GM21619 (cell line): ENCODE data around the gene NAV2.

Experiments
- ATAC-seq: cut with Tn5 transposase; IDR thresholded peaks from one replicate; pipeline ENCODE4 v1.9.1; 2021; ENCODE audit not compliant: unreplicated experiment

The NAV2 gene

DNA sequence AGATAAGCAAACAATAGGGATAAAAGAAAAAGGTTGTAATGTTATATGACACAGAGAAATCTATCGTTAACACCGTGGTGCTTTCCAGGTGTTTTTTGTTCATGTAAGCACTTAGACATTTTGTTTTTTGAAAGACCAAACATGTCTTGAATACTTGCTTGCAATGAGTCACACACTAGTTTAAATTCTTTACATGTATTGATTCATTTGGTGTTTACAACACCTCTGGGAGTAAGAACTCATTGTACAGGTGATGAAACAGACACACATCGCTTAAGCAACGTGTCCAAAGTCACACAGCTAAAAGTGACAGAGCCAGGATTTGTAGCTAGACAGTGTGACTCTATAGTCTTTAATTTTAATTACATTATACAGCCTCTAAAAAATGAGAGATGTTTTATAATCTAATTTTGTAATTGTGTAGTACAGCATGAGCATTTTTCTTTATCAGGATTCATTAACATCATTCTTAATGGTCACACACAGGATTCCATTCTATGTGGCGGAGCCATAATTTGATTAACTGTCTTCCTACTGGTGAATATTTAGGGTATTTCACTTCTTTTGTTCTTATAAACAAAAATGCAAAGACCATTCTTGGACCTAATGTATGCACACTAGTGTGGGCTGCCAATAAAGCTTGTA is 298.8 kb downstream of the NAV2 start:
- no peak for ATAC-seq

DNA sequence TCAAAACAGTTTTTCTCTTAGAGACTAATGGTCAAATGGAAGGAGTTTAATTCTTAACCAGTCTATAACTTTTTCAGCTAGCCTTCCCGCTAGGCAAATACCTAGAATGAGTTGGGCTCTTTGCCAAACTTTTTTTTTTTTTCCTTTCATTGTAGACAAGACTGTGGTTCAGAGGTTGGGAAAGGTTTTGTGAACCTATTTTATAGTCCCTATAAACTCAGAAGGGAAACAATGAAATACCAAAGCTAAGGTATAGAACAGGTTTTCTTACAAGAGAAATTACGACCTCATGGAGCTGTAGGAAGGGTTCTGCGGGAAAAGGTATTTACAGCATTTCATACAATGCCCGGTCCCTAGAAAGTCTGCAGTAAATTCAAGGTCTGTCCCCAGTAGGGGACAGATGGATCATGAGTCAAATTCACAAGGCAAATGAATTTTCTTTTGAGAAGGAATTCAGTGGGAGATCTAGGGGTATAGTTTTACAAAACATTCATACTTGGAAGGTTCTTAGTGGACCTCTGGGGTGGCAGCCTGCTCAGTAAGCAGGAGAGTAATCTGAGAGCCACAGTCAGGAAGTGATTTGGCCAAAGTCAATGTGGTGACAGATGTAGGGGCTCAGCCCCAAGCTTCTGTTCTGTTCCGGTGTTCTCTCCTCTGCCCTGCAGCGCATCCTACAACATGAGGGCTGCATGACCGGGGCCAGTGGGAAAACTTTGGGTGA is 300.9 kb downstream of the NAV2 start:
- ATAC-seq, result no peak

DNA sequence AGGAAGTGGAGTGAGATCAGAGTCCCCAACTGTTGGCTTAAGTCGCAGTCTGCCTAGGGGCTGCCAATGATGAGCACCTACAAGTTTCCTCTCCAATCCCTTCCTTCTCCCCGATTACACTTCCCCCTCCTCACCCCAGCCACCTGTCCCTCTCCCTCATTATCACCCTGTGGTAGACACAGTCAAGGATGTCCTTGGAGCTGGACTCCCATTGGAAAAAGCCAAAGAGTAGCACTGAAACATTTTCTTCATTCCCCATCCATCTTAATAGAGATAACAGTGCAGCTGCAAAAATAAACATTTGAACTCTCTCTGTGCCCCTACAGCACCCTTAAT is 301.4 kb downstream of the NAV2 start:
- ATAC-seq, result no peak

DNA sequence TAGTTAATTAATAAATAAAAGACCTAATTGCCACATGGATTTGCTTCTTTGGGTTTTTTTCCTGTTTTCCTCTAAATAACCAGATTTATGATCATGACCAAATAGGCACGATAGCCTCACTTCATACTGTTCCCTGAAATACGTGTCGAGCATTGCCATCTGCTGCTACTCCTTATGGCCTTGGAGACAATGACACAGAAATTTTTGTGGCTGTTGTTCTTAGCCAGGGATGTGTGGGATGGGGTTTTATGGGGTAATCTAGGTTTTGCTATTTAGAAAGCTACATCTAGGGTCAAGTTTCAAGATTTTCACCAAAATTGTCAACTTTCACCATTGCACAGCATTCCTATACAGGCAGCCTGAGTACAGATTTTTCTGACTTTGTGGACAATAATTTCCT is 302.5 kb downstream of the NAV2 start:
- ATAC-seq, result no peak

DNA sequence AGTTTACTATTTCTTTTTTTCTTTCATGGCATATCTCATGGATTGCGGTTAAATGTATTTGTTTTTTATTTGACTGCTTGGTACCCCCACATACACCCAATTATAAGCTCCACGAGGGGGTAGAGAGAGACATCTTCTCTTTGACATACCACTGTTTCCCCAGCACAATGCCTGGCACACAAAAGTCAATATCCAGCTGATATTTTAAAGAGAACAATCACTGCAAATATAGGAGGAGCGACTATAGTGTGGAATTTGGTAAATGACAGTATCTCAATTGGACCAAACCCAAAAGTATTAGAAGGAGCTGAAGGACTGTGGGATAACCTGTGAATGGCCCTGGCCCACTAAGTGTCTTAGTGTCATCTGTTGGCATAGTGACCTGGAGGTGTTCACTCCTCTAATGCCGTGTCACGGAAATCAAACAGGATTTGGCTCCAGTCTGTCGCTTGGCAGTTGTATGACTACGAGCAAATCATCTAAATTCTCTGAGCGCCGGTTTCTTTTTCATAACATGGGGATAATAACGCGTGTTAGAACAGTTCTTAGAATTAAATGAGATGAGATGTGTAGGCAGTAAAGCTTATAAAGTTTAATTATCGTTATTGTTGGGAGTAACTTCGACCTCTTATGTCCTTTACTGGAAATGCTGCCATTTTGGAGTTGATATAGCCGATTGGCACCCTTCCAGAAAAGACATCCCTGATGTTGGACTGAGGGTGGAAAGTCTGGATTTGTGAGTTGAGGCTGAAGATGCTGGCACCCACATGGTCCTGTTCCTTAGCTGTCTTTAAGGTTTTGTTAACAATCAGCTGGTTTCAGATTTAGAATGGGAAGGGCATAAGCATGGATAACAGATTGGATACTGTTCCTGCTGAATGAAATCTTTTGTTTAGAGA is 303.1 kb downstream of the NAV2 start:
- no peak for ATAC-seq

DNA sequence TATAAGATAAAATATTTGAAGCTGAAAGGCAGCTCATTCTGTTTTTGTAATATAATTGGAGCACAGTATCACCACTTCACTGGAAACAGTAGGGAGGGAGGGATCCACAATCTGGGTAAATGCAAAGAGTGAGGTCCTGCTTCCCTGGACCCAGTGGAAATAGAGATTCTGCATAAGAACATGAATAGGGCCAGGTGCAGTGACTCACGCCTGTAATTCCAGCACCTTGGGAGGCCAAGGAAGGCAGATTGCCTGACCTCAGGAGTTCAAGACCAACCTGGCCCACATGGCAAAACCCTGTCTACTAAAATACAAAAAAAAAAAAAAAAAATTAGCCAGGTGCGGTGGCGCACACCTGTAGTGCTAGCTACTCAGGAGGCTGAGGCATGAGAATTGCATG is 303.9 kb downstream of the NAV2 start:
- no peak for ATAC-seq

DNA sequence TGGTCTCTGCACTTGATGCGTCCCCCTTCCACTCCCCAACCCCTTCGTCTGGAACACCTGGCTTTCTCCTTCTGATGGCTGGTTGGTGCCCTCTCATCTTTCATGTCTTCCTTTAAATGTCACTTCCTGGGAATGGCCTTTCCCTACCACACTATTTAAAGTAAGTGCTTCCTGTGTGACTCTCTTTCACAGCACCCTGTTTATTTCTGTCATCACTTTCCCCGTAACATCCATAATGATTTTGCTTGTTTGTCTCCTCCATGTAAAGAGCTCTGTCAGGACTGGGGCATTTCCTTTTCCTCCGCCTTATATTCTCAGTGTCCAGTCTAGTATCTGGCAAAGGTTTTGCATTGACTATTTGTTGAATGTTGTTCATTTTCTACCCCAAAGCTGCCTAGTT is 304.7 kb downstream of the NAV2 start:
- no peak for ATAC-seq

DNA sequence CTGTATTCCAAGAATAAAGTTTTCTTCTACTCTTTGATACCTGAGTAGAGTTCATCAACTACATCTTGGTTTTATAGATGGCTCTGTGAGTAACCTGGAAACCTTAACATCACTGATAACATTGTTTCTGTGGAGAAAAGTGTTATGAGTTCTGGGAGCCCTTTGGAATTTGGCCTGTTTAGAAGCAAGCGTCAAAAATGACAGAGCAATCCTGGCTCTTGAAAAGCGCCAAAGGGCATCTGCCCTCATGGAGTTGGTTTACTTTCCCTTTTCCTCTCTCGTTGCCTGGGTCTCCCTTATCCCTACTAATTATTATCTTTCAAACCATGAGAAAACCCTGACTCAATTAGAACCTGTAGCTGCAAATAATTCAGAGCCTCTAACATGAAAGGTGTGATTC is 307.6 kb downstream of the NAV2 start:
- no peak for ATAC-seq

DNA sequence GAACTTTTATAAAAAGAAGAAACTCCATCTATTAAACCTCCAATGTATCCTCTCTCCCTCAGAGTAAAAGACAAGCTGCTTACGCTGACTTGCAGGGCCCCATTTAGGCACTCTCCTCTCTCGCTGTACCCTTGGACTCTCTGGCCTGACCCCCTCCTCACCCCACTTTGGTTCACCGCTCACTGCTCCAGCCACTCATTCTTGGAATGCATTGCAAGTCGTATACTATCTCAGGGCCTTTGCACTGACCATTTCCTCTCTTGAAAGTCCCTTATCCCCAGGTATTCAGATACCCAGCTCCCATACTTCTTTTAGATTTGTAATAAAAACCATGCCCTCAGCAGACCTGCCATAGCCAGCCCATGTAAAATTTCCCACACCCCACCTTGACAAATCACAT is 308.1 kb downstream of the NAV2 start:
- no peak for ATAC-seq

DNA sequence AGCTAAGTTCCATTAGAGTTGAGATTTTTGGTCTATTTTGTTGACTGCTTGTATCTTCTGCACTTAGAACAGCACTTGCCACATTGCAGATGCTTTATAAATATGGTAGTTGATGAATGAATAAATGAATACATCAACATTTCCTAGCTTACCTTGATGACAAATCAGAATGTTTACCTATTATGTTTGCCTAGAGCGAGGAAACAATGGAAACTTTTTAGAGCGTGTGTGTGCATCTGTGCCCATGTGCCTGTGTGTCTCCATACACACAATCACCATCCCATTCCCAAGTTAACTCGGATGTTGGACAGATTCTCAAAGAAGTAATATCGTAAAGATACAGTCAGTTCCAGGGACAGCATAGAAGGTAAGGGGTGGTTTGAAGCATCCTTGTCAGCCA is 308.6 kb downstream of the NAV2 start:
- no peak for ATAC-seq

DNA sequence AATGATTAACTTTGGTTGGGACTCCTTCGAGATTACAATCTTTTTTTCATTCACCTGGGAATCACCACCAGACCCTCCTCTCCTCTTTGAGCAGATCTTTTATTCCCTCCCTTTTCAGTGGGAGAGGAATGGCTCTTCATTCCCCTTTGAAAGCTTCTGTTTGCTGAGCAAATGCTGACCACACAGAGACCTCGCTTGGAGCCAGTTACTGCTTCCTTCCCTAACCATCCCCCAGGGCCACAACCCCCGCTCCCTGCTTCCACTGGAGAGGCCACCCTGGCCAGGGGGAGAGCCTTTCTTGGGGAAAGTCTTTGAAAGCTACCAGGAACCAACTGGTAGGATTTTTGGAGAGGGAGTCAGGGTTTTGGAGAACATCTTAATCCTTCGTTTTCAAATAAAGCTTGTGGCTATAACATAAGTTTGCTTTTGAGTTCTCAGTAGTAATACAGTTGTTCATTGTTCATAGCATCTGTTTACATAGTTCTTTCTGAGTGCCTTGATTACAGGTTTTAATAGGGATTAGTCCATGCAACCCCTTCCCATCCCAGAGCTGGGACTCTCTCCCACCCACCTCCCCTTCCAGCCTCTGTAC is 309.2 kb downstream of the NAV2 start:
- no peak for ATAC-seq

DNA sequence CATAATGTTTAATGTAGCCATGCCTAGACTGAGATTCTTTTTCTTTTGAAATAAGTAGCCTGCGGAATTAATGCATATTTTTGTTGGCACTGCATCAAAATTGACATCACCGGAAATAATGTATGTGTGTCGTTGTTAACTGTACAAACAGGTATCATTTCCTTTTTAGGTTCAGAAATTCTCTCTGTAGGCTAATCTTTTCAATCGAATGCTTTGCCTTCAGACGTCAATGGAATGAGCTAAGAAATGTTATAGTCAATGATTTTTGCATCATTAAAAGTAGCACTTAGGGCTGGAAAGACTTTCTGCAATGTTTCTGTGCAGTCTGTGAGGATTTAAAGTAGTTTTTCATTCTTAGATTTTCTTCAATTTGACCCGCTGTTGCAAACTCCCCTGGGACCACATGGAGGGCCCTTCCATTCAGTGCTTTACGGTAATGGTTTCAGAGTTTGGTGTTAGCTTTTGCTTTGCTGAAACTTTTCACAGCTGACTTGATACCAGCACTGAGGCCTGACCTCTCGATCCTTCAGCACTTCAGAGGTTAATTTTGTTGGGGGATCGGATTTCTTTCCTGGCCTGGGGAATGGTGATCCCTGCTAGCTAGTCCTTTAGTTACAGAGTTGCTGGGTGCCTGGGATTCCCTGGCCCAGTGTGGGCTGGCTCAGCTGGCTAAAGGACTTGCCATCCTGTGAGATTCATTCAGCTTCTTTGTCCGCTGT is 309.9 kb downstream of the NAV2 start:
- no peak for ATAC-seq

DNA sequence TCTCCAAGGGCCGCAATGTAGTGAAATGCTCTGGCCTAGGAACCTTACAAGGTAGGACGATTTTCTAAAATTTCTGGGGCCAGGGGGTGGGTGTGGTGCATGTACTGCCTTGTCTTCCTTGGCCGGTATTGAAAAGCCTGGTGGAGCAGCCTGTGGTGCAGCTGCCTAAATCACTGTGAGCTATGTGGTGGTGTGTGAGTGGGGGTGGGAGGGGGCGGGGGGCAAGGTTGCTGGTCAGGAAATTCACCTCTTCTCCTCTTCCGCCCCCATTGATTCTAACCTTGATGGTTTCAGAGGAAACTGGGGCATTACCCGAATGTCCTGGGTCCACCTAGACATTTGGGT is 310.4 kb downstream of the NAV2 start:
- ATAC-seq, result no peak

DNA sequence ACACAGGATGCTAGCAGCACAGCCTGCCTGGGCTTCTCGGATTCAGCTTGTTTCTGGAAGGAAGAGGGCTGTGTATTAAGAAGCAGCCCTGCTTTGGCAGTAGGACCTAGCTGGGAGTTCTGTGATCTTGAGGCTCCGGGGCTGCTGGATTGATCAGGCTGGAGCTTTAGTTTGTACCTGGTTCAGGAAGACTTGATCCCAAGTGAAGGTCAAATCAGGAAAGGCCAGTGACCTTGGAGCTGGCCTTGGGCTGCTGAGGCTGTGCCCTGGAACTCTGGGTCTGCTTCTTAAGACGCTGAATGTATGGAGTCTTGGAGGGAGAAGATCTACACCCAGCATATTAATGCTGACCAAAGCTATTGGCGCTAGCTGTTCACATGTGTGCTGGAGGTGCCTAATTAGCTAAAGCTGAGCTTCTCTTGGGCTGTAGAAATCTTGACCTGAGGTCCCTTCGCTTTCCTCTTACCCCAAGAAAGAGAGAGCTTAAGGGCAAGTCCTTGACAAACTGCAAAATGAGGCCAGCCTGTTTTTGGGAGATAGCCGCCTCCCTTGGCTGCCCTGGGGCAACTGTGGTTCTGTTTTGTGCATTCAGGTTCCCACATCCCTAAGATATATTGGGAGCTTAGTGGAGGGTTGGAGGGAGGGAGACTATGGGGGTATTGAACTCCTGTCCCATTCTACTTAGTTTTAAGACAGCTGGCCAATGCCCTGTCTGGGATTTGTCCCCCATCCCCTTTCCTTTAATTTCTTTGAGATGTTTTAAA is 311.7 kb downstream of the NAV2 start:
- ATAC-seq, result no peak

DNA sequence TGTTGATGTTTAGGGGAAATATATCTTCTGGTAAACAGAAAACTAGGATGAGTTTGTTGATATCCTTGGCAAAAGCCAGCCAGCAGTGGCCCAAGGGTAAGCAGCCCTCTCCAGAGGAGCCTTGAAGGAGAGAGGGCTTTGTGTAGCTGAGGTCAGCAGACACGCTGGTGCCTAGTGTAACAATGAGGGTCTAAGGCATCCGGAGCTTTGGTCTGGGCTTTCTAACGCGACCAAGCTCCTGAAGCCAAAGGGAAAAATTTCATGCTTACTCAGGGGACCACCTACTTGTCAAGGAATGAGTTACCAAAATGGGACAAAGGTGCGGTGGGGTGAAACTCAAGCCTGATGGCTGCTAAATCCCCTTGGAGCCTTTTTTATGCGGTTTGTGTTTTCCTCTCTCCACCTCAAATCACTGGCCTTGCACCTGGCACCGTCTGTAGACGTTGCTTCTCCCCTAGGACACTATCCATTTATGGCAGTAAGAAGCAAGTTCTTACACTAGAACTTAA is 312.7 kb downstream of the NAV2 start:
- ATAC-seq, result no peak

DNA sequence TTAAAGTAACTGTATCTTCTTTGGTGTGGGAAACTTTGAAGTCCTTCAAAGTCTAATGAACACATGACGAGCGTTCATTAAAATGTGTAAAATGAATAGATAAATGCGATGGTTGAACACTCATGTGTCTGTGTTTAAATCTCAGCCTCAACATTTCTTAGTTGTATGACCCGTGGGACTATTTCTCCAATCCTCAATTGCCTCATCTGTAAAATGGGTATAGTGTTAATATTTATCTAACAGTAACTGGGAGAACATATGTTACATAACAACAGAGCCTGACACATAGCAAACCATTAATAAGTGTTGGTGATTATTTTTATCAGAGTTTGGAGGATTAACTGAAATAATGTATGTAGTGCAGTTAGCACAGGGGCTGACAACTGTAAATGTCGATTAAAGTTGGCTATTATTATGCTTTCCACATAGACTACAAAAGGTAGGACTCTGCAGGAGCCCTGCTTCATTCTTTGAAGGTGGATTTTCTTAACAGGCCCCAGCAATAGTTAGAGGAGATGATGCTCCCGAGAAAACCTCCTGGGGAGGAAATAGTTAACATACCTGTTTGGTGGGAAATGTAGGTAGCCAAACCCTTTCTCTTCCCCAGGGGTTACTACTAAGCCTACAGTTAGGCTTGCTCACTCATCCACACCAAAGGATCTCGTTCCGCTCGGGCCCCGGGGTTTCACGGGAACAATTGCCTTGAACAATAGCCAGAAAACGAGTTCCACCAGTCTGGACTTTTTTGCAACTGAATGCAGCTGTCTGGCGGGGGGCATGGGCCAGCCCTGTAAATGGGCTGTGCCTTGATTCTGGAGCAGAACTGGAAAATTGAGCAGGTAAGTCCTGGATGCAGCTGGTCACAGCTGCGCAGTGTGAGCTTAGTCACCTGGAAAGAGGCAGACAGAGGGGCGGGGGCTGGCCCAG is 314.3 kb downstream of the NAV2 start:
- ATAC-seq, result no peak

DNA sequence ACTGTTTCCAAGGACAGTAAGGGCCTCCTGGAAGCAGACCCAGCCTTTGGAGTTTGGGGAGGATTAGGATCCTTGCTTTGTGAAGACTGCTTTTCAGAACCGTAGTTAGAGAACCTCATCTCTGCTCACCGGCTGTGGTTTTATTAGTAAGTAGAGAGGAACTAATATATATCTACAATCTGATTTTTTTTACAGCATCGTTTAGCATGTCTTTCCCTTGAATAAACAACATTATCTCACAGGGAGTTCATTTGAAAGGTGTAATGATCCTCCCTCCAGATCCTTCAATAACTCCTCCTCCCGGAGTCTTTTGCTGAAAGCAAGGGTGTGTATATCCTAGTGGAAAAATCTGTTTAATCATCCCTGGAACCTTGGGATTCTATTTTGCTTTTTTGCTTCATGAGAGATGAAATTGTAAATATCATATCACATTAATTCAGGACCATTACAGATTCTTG is 314.9 kb downstream of the NAV2 start:
- no peak for ATAC-seq

DNA sequence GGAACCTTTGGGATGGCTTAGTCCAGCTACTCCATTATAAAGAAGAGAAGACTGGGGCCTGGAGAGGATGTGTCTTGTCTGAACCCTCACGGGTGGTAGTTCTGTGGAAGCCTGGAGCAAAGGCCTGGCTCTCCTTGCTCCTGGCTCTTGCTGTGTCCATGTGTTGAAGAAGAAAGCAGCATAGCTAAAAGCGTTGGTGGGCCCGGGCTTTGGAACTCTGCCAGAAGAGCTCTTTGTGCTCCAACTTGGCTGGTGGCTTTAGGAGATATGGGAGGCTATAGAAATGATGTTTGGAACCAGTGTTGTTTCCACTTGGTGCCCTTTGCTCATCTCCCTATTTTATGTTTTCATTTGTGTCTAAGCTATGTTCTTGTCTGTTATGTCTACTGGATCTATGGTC is 316.6 kb downstream of the NAV2 start:
- ATAC-seq, result no peak

DNA sequence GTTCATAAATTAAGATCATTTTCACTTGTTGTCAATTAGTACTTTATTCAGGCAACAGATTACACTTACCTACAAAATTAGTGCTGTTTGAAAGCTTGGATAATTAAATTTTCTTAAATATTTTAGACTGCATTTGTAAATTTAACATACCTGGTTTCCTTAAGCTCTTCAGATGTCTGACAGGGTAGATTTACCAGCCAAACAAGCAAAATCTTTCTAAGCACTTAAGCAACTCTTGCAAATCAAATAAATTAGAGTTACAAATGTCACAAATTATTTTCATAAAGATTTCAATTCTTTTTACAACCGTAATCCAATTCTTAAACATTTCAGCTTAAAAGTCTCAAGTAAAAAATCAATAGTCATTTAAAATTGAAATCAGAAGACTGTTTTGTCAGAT is 317.8 kb downstream of the NAV2 start:
- no peak for ATAC-seq
